HepG2 (cell line): ENCODE data around the gene MYCBPAP. TPM values are rescaled to one million over a fixed set of nuclear protein-coding genes. Genes with fewer than 3 reads are reported as not detected.

ENCODE experiments used
- ATAC-seq: fragments of 200-7000 bp; cut with Tn5 transposase; 3 replicates; pipeline ENCODE4 v1.9.1; 2020; ENCODE audit warnings: mild to moderate bottlenecking, moderate library complexity
- BruUV-seq: library from RNA; stranded (reverse); fragments of 400-500 nt; replicated peaks from 2 replicates; lab custom pipeline; 2021; lab: Mats Ljungman, UMichigan
- CTCF ChIA-PET: fragments of 300-600 bp; formaldehyde crosslinking; extraction: SDS; loops from one replicate; lab custom pipeline; 2021; ENCODE audit warnings: low total read pairs, inconsistent platforms, low intra/inter-chr PET ratio; lab: Yijun Ruan, JAX
- POLR2A ChIA-PET: fragments of 350-600 bp; sonication (Branson Sonifier 250); formaldehyde crosslinking; loops from one replicate; lab custom pipeline; 2020; ENCODE audit warnings: antibody characterized with exemption, inconsistent platforms; lab: Yijun Ruan, JAX
- DNase-seq: peaks from one replicate; pipeline ENCODE4 v3.0.0-alpha.2; 2015; ENCODE audit warnings: low spot score
- FAIRE-seq: peaks from 3 replicates; lab custom pipeline; 2011; peaks lifted over from hg19 to GRCh38; lab: Jason Lieb, UNC
- H2AFZ ChIP-seq: one replicate; pipeline ENCODE4 v1.6.1; 2011; ENCODE audit warnings: low read length, inconsistent platforms
- H3K27ac ChIP-seq: fragments of 300-600 bp; 3 replicates; pipeline ENCODE4 v1.8.0; 2011; ENCODE audit warnings: mixed run types, mild to moderate bottlenecking, mixed read lengths, low read length, inconsistent platforms; ENCODE audit not compliant: insufficient read depth; ENCODE audit errors: extremely low read length
- H3K27me3 ChIP-seq, 2 experiments: fragments of 200-600 bp in 1 of 2; 2 replicates in 1 of 2; 3 replicates in 1 of 2; pipeline versions ENCODE4 v1.6.0 to v1.8.0; 2011; ENCODE audit warnings: low read length in 2 of 2, mild to moderate bottlenecking in 2 of 2, moderate library complexity in 2 of 2, inconsistent platforms in 1 of 2; ENCODE audit not compliant: insufficient read depth in 2 of 2, control insufficient read depth in 1 of 2
- H3K36me3 ChIP-seq, 2 experiments: fragments of 200-600 bp in 1 of 2; replicated peaks in 1 of 2; 2 replicates in 1 of 2; 3 replicates in 1 of 2; pipeline versions ENCODE4 v1.5.1 to v1.8.0; 2011; ENCODE audit warnings: low read length in 2 of 2, inconsistent platforms in 1 of 2; ENCODE audit not compliant: insufficient read depth in 2 of 2, control insufficient read depth in 1 of 2
- H3K4me1 ChIP-seq: 2 replicates; pipeline ENCODE4 v1.5.1; 2012; ENCODE audit warnings: low read length, inconsistent platforms; ENCODE audit not compliant: insufficient read depth
- H3K4me2 ChIP-seq: 2 replicates; pipeline ENCODE4 v1.6.0; 2011; ENCODE audit warnings: low read depth, low read length, inconsistent platforms
- H3K4me3 ChIP-seq, 3 experiments: fragments of 200-600 bp in 1 of 3; sonication (generic), shearing (Covaris generic) in 1 of 3; replicated peaks in 1 of 3; 2 replicates each; pipeline ENCODE4 v1.5.1; 2011 to 2016; ENCODE audit warnings: low read length in 3 of 3, inconsistent platforms in 2 of 3, low read depth in 2 of 3, mild to moderate bottlenecking in 2 of 3, control low read depth in 1 of 3, mixed read lengths in 1 of 3; ENCODE audit not compliant: insufficient read depth in 1 of 3
- H3K79me2 ChIP-seq: one replicate; pipeline ENCODE4 v1.6.1; 2011; ENCODE audit warnings: low read length, inconsistent platforms; ENCODE audit not compliant: insufficient read depth
- H3K9ac ChIP-seq: 2 replicates; pipeline ENCODE4 v1.6.0; 2011; ENCODE audit warnings: mild to moderate bottlenecking, low read depth, low read length, inconsistent platforms; ENCODE audit not compliant: insufficient read depth
- H3K9me3 ChIP-seq: 2 replicates; pipeline ENCODE4 v1.5.1; 2012; ENCODE audit warnings: mild to moderate bottlenecking, low read length
- H4K20me1 ChIP-seq: 2 replicates; pipeline ENCODE4 v1.6.0; 2011; ENCODE audit warnings: inconsistent platforms, mild to moderate bottlenecking, low read length, moderate library complexity; ENCODE audit not compliant: insufficient read depth
- GATAD2A ChIP-seq: IDR thresholded peaks from 2 replicates; pipeline ENCODE4 v1.6.1; 2016
- HOXA3 ChIP-seq: sonication (generic); formaldehyde crosslinking; IDR thresholded peaks from 2 replicates; pipeline ENCODE4 v1.5.0; 2020; ENCODE audit warnings: missing genetic modification reagents
- KAT8 ChIP-seq: IDR thresholded peaks from 2 replicates; pipeline ENCODE4 v1.6.1; 2016; ENCODE audit warnings: missing genetic modification reagents, missing compliant biosample characterization
- MLX ChIP-seq: IDR thresholded peaks from 2 replicates; pipeline ENCODE4 v1.6.1; 2016
- MTERF4 ChIP-seq: sonication (generic); formaldehyde crosslinking; IDR thresholded peaks from 2 replicates; pipeline ENCODE4 v1.8.0; 2023; ENCODE audit warnings: mild to moderate bottlenecking, missing genetic modification reagents
- MYNN ChIP-seq: sonication (generic); formaldehyde crosslinking; IDR thresholded peaks from 2 replicates; pipeline ENCODE4 v1.4.0; 2020; ENCODE audit warnings: mild to moderate bottlenecking, low read depth, missing genetic modification reagents
- NR2F6 ChIP-seq, 2 experiments: IDR thresholded peaks; 2 replicates each; pipeline ENCODE4 v1.6.1; 2016; ENCODE audit warnings: antibody characterized with exemption in 1 of 2, mild to moderate bottlenecking in 1 of 2
- ZNF260 ChIP-seq: sonication (generic); formaldehyde crosslinking; IDR thresholded peaks from 2 replicates; pipeline ENCODE4 v1.4.0; 2020; ENCODE audit warnings: missing genetic modification reagents, low read depth, mild to moderate bottlenecking, borderline replicate concordance
- ZNF354B ChIP-seq: sonication (generic); formaldehyde crosslinking; IDR thresholded peaks from 2 replicates; pipeline ENCODE4 v1.8.0; 2022; ENCODE audit warnings: mild to moderate bottlenecking, missing genetic modification reagents
- ZNF407 ChIP-seq: sonication (generic); formaldehyde crosslinking; IDR thresholded peaks from one replicate; pipeline ENCODE4 v1.5.1; 2020; ENCODE audit warnings: mild to moderate bottlenecking, missing genetic modification reagents; ENCODE audit errors: not compliant biosample characterization
- ZNF441 ChIP-seq: sonication (generic); formaldehyde crosslinking; IDR thresholded peaks from 2 replicates; pipeline ENCODE4 v1.7.0; 2021; ENCODE audit warnings: missing genetic modification reagents, borderline replicate concordance
- WGBS: methylation state at CpG from one replicate; pipeline ENCODE4 v1.1.6; 2017; ENCODE audit warnings: low lambda C conversion rate; 5-methylcytosine and 5-hydroxymethylcytosine counted together
- in situ Hi-C: cut with HindIII; loops from 2 replicates; pipeline ENCODE4 v1.10.0; 2017; ENCODE audit warnings: low pct_unique_long_range_greater_than_20kb; ENCODE audit not compliant: extremely low pct_ligation_motif_present
- intact Hi-C: fragments of 100-400 bp; cut with micrococcal nuclease; formaldehyde crosslinking; loops from one replicate; pipeline ENCODE4 v1.10.0; 2022; ENCODE audit not compliant: unreplicated experiment
- polyA plus RNA-seq, 8 experiments: library from polyadenylated mRNA; depleted of rRNA in 3 of 8; stranded (reverse) in 7 of 8; unstranded in 1 of 8; fragments of >200 nt; fragmentation: Illumina TruSeq in 4 of 8; extraction: Trizol in 4 of 8; gene quantifications; 2 replicates each; pipeline versions ENCODE4 v1.2.1 to v1.2.3, GENCODE V29; 2011 to 2016; ENCODE audit warnings: low read depth in 4 of 8, missing spikeins in 1 of 8, mixed read lengths in 1 of 8; ENCODE audit not compliant: insufficient read depth in 1 of 8
- total RNA-seq, 5 experiments: library from RNA; depleted of rRNA; stranded (reverse); fragments of >200 nt; fragmentation: Illumina TruSeq; extraction: Trizol; gene quantifications; 2 replicates each; pipeline ENCODE4 v1.2.3, GENCODE V29; 2016; ENCODE audit warnings: low read depth in 1 of 5

Gene MYCBPAP
- total and polyA plus RNA-seq, 2 of the 13 experiments (the other 11 are each of a cell fraction or from before 2014, with no cell fraction given), result 0.22 to 0.24 TPM

- intact Hi-C loops (no loop called here), in situ Hi-C loops (no loop called here)
- BruUV-seq, result no TSS peak
- Histone ChIP-seq H3K9me3 (no peaks in the 10 kb centered on the region), H3K4me1 (peaks cover 44% of the 10 kb centered on the region), H3K4me2 (no peak overlapping the region), H3K27me3 (no peaks in the 10 kb centered on the region), H2AFZ (no peak overlapping the region), H3K9ac (no peak overlapping the region), H3K79me2 (no peaks in the 10 kb centered on the region), H3K27ac (no peak overlapping the region), H3K4me3 (no peak overlapping the region), H3K36me3 (no peaks in the 10 kb centered on the region), H4K20me1 (no peaks in the 10 kb centered on the region)
- FAIRE-seq (no peak), DNase-seq (no peak), ATAC-seq (no peak)
- ChIA-PET CTCF (no interaction called here), POLR2A (interaction anchor here (2.1 kb wide), 1 partner anchor 15 kb away, joined by 13 read pairs; no protein-coding TSS in a partner anchor)
- 58% methylated on average over 2 of the region's 2 CpGs for WGBS
- TF ChIP-seq KAT8 (CRISPR knock-in tag) (no peak), HOXA3 (CRISPR knock-in tag) (no peak), ZNF354B (CRISPR knock-in tag) (no peak), NR2F6 (IDR thresholded peaks at IDR 0.05) (no peak), NR2F6 (CRISPR knock-in tag; IDR thresholded peaks at IDR 0.05) (no peak), ZNF441 (no peak), ZNF260 (CRISPR knock-in tag) (no peak), ZNF407 (CRISPR knock-in tag) (no peak), MYNN (CRISPR knock-in tag) (no peak), MLX (CRISPR knock-in tag) (no peak), MTERF4 (no peak), GATAD2A (no peak)
These were observed 12.2 kb downstream of the MYCBPAP start for GRCh38 chr17:50520483-50520882.
